ENCODE measurements around the gene PKP2. TPM values are rescaled to one million over a fixed set of nuclear protein-coding genes. Genes with fewer than 3 reads are reported as not detected.
A peak's percentile ranks its signal among the peaks of the same experiment; 100 is the strongest.

The PKP2 gene
- total and polyA plus RNA-seq, 2 experiments from 2014 or later = 363 to 376 TPM

- H3K4me1 ChIP-seq (ENCODE audit: low read depth) = no peaks in the 10 kb centered on the region
- no peak for TF ChIP-seq CTCF (IDR thresholded peaks at IDR 0.05; ENCODE audit: low read depth, low read length)
- H3K36me3 ChIP-seq = peaks cover 73% of the 10 kb centered on the region
Measured at GRCh38 chr12:32794281-32794680, 102.3 kb downstream of the PKP2 start.

GRCh38 chr12:32789916-32790315, 106.7 kb downstream of the PKP2 start:
- no peak for DNase-seq (ENCODE audit: low read depth in 1 of 2, low spot score in 1 of 2)
- Histone ChIP-seq H3K9me3 (ENCODE audit: low read depth) (no peaks in the 10 kb centered on the region), H3K27ac (peak overlapping the region; percentile 69), H3K36me3 (peaks cover 53% of the 10 kb centered on the region), H3K4me3 (no peak overlapping the region), H3K27me3 (no peaks in the 10 kb centered on the region), H3K4me1 (ENCODE audit: low read depth) (no peaks in the 10 kb centered on the region)
- no peak for TF ChIP-seq CTCF (IDR thresholded peaks at IDR 0.05; ENCODE audit: low read depth, low read length)

More at GRCh38 chr12:32794281-32794680, 102.3 kb downstream of the PKP2 start:
- Histone ChIP-seq H3K9me3 (ENCODE audit: low read depth) (no peaks in the 10 kb centered on the region), H3K27me3 (no peaks in the 10 kb centered on the region), H3K27ac (peak overlapping the region; percentile 51), H3K4me3 (no peak overlapping the region)
- no peak for DNase-seq (ENCODE audit: low read depth in 1 of 2, low spot score in 1 of 2)

GRCh38 chr12:32789446-32789845, 107.1 kb downstream of the PKP2 start:
- no peak for TF ChIP-seq CTCF (IDR thresholded peaks at IDR 0.05; ENCODE audit: low read depth, low read length)
- H3K27ac ChIP-seq = peak overlapping the region; percentile 69
- H3K27me3 ChIP-seq = no peaks in the 10 kb centered on the region
- no peak for DNase-seq (ENCODE audit: low read depth in 1 of 2, low spot score in 1 of 2)
- H3K9me3 ChIP-seq (ENCODE audit: low read depth) = no peaks in the 10 kb centered on the region
- H3K4me3 ChIP-seq = no peak overlapping the region
- peaks cover 48% of the 10 kb centered on the region for H3K36me3 ChIP-seq
- H3K4me1 ChIP-seq (ENCODE audit: low read depth) = no peaks in the 10 kb centered on the region

- H3K4me1 ChIP-seq (ENCODE audit: low read depth) = no peaks in the 10 kb centered on the region
- no peaks in the 10 kb centered on the region for H3K9me3 ChIP-seq (ENCODE audit: low read depth)
- no peak for DNase-seq (ENCODE audit: low read depth in 1 of 2, low spot score in 1 of 2)
- H3K27ac ChIP-seq = peak overlapping the region; percentile 67
- H3K36me3 ChIP-seq = peaks cover 40% of the 10 kb centered on the region
- no peaks in the 10 kb centered on the region for H3K27me3 ChIP-seq
- H3K4me3 ChIP-seq = no peak overlapping the region
- TF ChIP-seq CTCF (IDR thresholded peaks at IDR 0.05; ENCODE audit: low read depth, low read length) = no peak
Measured at GRCh38 chr12:32788405-32788804, 108.2 kb downstream of the PKP2 start.

- no peaks in the 10 kb centered on the region for H3K4me1 ChIP-seq (ENCODE audit: low read depth)
- peak overlapping the region; percentile 67 for H3K27ac ChIP-seq
- H3K4me3 ChIP-seq = no peak overlapping the region
- no peaks in the 10 kb centered on the region for H3K9me3 ChIP-seq (ENCODE audit: low read depth)
- H3K27me3 ChIP-seq = no peaks in the 10 kb centered on the region
- peaks cover 13% of the 10 kb centered on the region for H3K36me3 ChIP-seq
- DNase-seq (ENCODE audit: low read depth in 1 of 2, low spot score in 1 of 2) = no peak
- TF ChIP-seq CTCF (IDR thresholded peaks at IDR 0.05; ENCODE audit: low read depth, low read length) = no peak
Measured at GRCh38 chr12:32785557-32785956, 111.0 kb downstream of the PKP2 start.

GRCh38 chr12:32783029-32783428, 113.5 kb downstream of the PKP2 start:
- TF ChIP-seq CTCF (IDR thresholded peaks at IDR 0.05; ENCODE audit: low read depth, low read length) = no peak
- no peaks in the 10 kb centered on the region for H3K9me3 ChIP-seq (ENCODE audit: low read depth)
- H3K27me3 ChIP-seq = no peaks in the 10 kb centered on the region
- DNase-seq (ENCODE audit: low read depth in 1 of 2, low spot score in 1 of 2) = no peak
- no peak overlapping the region for H3K4me3 ChIP-seq
- H3K4me1 ChIP-seq (ENCODE audit: low read depth) = no peaks in the 10 kb centered on the region
- no peak overlapping the region for H3K27ac ChIP-seq
- H3K36me3 ChIP-seq = no peaks in the 10 kb centered on the region

Data from cardiac muscle cell (in vitro differentiated cells and primary cell).